ENCODE data around the gene TEX48.

TEX48 gene

DNA sequence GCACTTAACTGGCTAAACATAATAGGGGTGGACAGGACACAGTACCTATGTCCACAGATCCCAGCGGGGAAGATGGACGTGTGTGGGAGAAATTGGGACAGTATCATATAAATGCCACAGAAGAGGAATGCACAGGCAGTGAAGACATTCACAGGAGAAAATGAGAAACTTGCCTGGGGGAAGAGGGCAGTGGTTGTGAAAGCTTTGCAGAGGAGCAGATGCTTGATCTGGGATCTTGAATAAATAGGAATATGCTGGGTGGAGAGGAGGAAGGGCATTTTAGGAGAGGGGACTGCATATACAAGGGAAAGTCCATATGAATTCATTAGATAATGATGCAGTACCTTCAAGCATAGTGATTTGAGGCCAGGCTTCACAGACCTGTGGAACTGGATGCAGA, 57.3 kb downstream of the TEX48 start:
- TF ChIP-seq FOXP2 (optimal IDR thresholded peaks at IDR 0.05; ENCODE audit: borderline replicate concordance, extremely low read depth, extremely low read length, insufficient read depth) (no peak), SIN3A (IDR thresholded peaks at IDR 0.05; ENCODE audit: borderline replicate concordance, insufficient read depth, low read length) (no peak), POLR2AphosphoS5 (IDR thresholded peaks at IDR 0.05; ENCODE audit: low read depth, low read length) (no peak), TAF1 (IDR thresholded peaks at IDR 0.05; ENCODE audit: borderline replicate concordance, insufficient read depth, low read length) (no peak)
- TF ChIP-seq, protein P1, sequence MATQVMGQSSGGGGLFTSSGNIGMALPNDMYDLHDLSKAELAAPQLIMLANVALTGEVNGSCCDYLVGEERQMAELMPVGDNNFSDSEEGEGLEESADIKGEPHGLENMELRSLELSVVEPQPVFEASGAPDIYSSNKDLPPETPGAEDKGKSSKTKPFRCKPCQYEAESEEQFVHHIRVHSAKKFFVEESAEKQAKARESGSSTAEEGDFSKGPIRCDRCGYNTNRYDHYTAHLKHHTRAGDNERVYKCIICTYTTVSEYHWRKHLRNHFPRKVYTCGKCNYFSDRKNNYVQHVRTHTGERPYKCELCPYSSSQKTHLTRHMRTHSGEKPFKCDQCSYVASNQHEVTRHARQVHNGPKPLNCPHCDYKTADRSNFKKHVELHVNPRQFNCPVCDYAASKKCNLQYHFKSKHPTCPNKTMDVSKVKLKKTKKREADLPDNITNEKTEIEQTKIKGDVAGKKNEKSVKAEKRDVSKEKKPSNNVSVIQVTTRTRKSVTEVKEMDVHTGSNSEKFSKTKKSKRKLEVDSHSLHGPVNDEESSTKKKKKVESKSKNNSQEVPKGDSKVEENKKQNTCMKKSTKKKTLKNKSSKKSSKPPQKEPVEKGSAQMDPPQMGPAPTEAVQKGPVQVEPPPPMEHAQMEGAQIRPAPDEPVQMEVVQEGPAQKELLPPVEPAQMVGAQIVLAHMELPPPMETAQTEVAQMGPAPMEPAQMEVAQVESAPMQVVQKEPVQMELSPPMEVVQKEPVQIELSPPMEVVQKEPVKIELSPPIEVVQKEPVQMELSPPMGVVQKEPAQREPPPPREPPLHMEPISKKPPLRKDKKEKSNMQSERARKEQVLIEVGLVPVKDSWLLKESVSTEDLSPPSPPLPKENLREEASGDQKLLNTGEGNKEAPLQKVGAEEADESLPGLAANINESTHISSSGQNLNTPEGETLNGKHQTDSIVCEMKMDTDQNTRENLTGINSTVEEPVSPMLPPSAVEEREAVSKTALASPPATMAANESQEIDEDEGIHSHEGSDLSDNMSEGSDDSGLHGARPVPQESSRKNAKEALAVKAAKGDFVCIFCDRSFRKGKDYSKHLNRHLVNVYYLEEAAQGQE (IDR thresholded peaks at IDR 0.05; ENCODE audit: insufficient read depth in 1 of 2, low read depth in 2 of 2, low read length in 2 of 2) = no peak

DNA sequence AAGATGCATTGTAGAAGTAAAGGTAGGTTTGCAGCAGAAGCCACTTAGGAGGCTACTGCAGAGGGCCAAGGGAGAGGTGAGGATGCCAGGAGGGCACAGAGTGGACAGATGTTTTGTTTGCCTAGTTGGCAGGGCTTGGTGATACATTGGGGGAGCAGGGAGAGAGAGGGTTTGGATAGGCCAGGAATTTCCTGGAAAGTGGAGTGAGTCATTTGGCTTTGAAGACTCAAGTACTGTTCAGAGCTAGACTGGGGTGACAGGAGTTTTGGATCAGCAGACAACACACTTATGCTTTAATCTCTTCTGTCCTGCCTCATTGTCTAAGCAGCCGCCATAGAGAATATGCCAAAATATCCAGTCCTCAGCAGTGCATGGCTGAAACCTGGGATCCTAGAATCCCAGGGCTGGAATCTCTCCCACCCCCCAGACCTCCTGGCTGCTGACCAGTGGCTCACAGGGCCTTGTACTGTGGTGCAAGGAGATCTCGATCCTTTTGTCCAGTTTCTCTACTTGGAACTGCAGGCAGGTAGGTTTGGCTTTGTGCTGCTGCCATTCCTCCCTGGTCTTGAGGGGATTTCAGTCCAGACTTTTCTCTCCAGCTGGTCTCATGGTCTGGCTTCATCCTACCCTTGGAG, 59.9 kb downstream of the TEX48 start:
- TF ChIP-seq FOXP2 (optimal IDR thresholded peaks at IDR 0.05; ENCODE audit: borderline replicate concordance, extremely low read depth, extremely low read length, insufficient read depth) (no peak), SIN3A (IDR thresholded peaks at IDR 0.05; ENCODE audit: borderline replicate concordance, insufficient read depth, low read length) (no peak), TAF1 (IDR thresholded peaks at IDR 0.05; ENCODE audit: borderline replicate concordance, insufficient read depth, low read length) (no peak), POLR2AphosphoS5 (IDR thresholded peaks at IDR 0.05; ENCODE audit: low read depth, low read length) (no peak)
- TF ChIP-seq, protein P1 (IDR thresholded peaks at IDR 0.05; ENCODE audit: insufficient read depth in 1 of 2, low read depth in 2 of 2, low read length in 2 of 2) = no peak

DNA sequence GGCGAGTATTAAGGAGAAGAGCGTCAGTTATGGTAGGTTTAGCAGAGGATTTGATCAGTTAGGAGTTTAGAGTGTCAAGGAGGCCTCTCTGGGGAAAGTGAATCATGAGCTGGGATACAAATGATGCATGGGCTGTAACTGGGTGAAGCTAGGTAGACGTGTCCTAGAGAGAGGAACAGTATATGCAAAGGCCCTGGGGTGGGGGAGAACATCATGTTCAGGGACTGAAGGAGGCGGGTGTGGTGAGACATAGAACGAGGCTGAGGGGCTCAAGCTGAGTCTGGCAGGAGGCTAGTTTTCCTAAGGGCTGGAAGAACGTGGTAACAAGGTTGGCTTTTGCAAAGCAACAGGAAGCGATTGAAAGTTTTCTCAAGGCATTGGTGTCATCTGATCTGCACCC, 60.4 kb downstream of the TEX48 start:
- TF ChIP-seq FOXP2 (optimal IDR thresholded peaks at IDR 0.05; ENCODE audit: borderline replicate concordance, extremely low read depth, extremely low read length, insufficient read depth) (no peak), POLR2AphosphoS5 (IDR thresholded peaks at IDR 0.05; ENCODE audit: low read depth, low read length) (no peak), TAF1 (IDR thresholded peaks at IDR 0.05; ENCODE audit: borderline replicate concordance, insufficient read depth, low read length) (no peak), SIN3A (IDR thresholded peaks at IDR 0.05; ENCODE audit: borderline replicate concordance, insufficient read depth, low read length) (no peak)
- TF ChIP-seq, protein P1 (IDR thresholded peaks at IDR 0.05; ENCODE audit: insufficient read depth in 1 of 2, low read depth in 2 of 2, low read length in 2 of 2) = no peak

DNA sequence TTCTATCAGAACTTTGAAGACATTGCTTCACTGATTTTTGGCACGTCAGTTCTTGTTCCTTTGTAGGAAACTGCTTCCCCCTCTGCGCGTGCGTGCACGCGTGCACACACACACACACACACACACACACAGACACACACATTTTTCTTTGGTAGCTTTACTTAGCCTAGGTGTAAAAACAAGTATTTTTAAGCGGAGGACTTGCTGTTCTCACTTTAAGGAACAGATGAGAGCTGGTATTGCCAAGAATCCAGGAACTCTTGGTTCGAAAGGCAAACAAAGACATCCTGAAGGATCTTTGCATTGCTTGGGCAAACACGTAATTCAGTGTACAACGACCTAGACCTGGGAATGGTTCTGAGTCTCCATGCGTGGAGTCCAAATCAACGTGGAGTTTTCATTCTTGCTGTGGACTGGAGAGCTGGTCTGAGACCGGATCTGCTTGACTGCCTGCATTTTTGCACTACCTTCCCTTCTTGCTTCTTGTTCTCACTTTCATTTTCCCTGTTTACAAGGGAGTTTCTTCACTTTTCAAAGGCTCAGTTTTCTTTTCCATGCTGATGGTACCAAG, 62.7 kb downstream of the TEX48 start:
- TF ChIP-seq, protein P1 (IDR thresholded peaks at IDR 0.05; ENCODE audit: insufficient read depth in 1 of 2, low read depth in 2 of 2, low read length in 2 of 2) = no peak
- TF ChIP-seq FOXP2 (optimal IDR thresholded peaks at IDR 0.05; ENCODE audit: borderline replicate concordance, extremely low read depth, extremely low read length, insufficient read depth) (no peak), TAF1 (IDR thresholded peaks at IDR 0.05; ENCODE audit: borderline replicate concordance, insufficient read depth, low read length) (no peak), SIN3A (IDR thresholded peaks at IDR 0.05; ENCODE audit: borderline replicate concordance, insufficient read depth, low read length) (no peak), POLR2AphosphoS5 (IDR thresholded peaks at IDR 0.05; ENCODE audit: low read depth, low read length) (no peak)

All from PFSK-1 (cell line).